Middle frontal gyrus (tissue), 1 donor: Measurements from ENCODE around the gene DZIP1.
"Not testable (repeated sequence)": the region's sequence is repeated elsewhere in the genome, so short reads cannot be mapped to it uniquely, and the experiment has no call there.

Source experiments
- DNase-seq: peaks from one replicate; pipeline ENCODE4 v3.0.0-alpha.2; 2015; ENCODE audit warnings: low spot score; ENCODE audit errors: extremely low spot score

DZIP1 gene

GRCh38 chr13:95604556-95604915 is 40.0 kb downstream of the DZIP1 start:
- no peak for DNase-seq

- no peak for DNase-seq
These were observed 40.5 kb downstream of the DZIP1 start for GRCh38 chr13:95603887-95604555.

- DNase-seq: no peak
These were observed 42.6 kb downstream of the DZIP1 start for GRCh38 chr13:95601906-95602305.

- DNase-seq: no peak
These were observed 43.3 kb downstream of the DZIP1 start for GRCh38 chr13:95601216-95601615.

- DNase-seq: no peak
These were observed 47.8 kb downstream of the DZIP1 start for GRCh38 chr13:95596701-95597100.

- DNase-seq: no peak
These were observed 51.0 kb downstream of the DZIP1 start for GRCh38 chr13:95593462-95593861.

- DNase-seq: no peak
These were observed 55.8 kb downstream of the DZIP1 start for GRCh38 chr13:95588721-95589120.

- no peak for DNase-seq
These were observed 56.4 kb downstream of the DZIP1 start for GRCh38 chr13:95588134-95588533.

GRCh38 chr13:95585867-95586266 is 58.6 kb downstream of the DZIP1 start:
- no peak for DNase-seq

- DNase-seq: no peak
These were observed 65.2 kb downstream of the DZIP1 start for GRCh38 chr13:95579303-95579702.

- DNase-seq: no peak
These were observed 71.3 kb downstream of the DZIP1 start for GRCh38 chr13:95573221-95573620.

- DNase-seq: no peak
These were observed 72.6 kb downstream of the DZIP1 start for GRCh38 chr13:95571941-95572340.

- no peak for DNase-seq
These were observed 74.5 kb downstream of the DZIP1 start for GRCh38 chr13:95570016-95570415.

- DNase-seq: no peak
These were observed 76.4 kb downstream of the DZIP1 start for GRCh38 chr13:95568131-95568530.

GRCh38 chr13:95565758-95566157 is 78.7 kb downstream of the DZIP1 start:
- DNase-seq: not testable (repeated sequence)

GRCh38 chr13:95564733-95565291 is 79.7 kb downstream of the DZIP1 start:
- no peak for DNase-seq

- DNase-seq: no peak
These were observed 80.4 kb downstream of the DZIP1 start for GRCh38 chr13:95564091-95564490.

GRCh38 chr13:95560387-95560786 is 84.1 kb downstream of the DZIP1 start:
- no peak for DNase-seq

GRCh38 chr13:95559100-95559499 is 85.4 kb downstream of the DZIP1 start:
- DNase-seq: no peak

- no peak for DNase-seq
These were observed 87.5 kb downstream of the DZIP1 start for GRCh38 chr13:95557013-95557412.

GRCh38 chr13:95553581-95554385 is 90.7 kb downstream of the DZIP1 start:
- DNase-seq: no peak

GRCh38 chr13:95552539-95553441 is 91.7 kb downstream of the DZIP1 start, which contains the start of gene CLDN10:
Gene CLDN10 (plus strand): TSS chr13:95552720. CDS start chr13:95552754, 34 bp downstream.
- no peak for DNase-seq
